Measurements from ENCODE around the gene KANK2.

DNA sequence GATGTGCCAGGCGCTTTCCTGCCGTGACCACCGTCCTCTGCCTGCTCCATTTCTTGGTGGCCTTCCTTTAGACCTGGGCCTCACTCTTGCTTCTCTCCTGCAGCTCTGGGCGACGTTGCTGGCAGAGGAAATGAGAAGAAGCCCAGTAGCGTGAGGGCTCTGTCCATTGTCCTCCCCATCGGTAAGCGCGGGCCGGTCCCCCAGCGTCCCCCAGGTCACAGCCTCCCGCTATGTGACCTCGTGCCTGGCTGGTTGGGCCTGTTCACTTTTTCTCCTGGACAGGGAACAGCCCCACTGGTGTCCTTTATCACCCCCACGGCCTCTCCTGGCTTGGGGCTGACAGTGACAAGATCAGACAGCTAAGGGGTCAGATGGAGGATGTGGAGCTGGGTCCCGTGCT is 69.4 kb downstream of the KANK2 start:
- TF ChIP-seq POLR2A (IDR thresholded peaks at IDR 0.05; ENCODE audit: low read length) (no peak), GATA1 (IDR thresholded peaks at IDR 0.05; ENCODE audit: low read depth, low read length) (no peak)

Data from erythroblast (primary cell).